ENCODE data around the gene QPRT. TPM values are rescaled to one million over a fixed set of nuclear protein-coding genes. Genes with fewer than 3 reads are reported as not detected.

QPRT gene
- total RNA-seq, 4 donors from 2014 or later, result 14.3 to 65.8 (median 26.3) TPM

GRCh38 chr16:29742683-29743275, 63.8 kb downstream of the QPRT start:
- no peaks in the 10 kb centered on the region for H3K9me3 ChIP-seq
- in situ Hi-C loops (cut with MboI; ENCODE audit: low pct_ligation_motif_present in 1 of 4, low pct_unique_long_range_greater_than_20kb in 1 of 4, low sequenced_read_pairs in 3 of 4), result no loop called here
- peak overlapping the region in 3 of 4 donors; percentile 10 to 85 (median 82) for H3K27ac ChIP-seq
- intact Hi-C loops (cut with DNase I; ENCODE audit: low total_unique reads), result no loop called here
- WGBS, 2 donors (ENCODE audit: low coverage in 1 of 2), result 74% methylated on average over 5 to 7 of the region's 7 CpGs
- no peaks in the 10 kb centered on the region for H3K36me3 ChIP-seq
- TF ChIP-seq POLR2AphosphoS5 (IDR thresholded peaks at IDR 0.05) (no peak), POLR2A (IDR thresholded peaks at IDR 0.05) (no peak)
- H3K4me1 ChIP-seq, result peaks cover 19 to 88% (median 57%) of the 10 kb centered on the region in 4 donors
- H3K4me3 ChIP-seq, result no peak overlapping the region
- H3K27me3 ChIP-seq, result no peaks in the 10 kb centered on the region
- no peak for DNase-seq

DNA sequence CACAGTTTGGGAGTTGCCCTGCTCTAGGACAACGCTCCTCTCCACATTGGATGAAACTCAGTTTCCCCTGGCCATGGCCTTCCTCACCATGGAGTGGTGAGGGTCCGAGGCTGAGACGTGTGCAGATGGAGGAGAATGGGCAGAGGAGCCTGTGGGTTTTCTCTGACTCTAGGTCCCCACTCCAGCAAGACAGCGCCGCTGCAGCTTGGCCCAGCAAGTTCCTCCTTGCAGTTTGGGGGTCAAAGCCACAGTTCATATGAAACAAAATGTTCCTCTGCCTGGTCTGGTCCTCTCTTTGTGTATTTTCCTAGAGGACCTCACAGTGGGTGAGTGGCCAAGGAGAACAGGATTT, 64.5 kb downstream of the QPRT start:
- WGBS, 2 donors (ENCODE audit: low coverage in 1 of 2), result 92% methylated on average over 5 of the region's 5 CpGs; no CpG with 5 or more reads in 1 of the 2 donors
- no peak overlapping the region for H3K4me3 ChIP-seq
- H3K27me3 ChIP-seq, result no peaks in the 10 kb centered on the region
- peak overlapping the region; percentile 26 to 81 (median 72) for H3K27ac ChIP-seq
- TF ChIP-seq EP300 (IDR thresholded peaks at IDR 0.05; ENCODE audit: low read depth) (no peak), POLR2AphosphoS5 (IDR thresholded peaks at IDR 0.05) (no peak), POLR2A (IDR thresholded peaks at IDR 0.05) (no peak)
- TF ChIP-seq, protein P1, sequence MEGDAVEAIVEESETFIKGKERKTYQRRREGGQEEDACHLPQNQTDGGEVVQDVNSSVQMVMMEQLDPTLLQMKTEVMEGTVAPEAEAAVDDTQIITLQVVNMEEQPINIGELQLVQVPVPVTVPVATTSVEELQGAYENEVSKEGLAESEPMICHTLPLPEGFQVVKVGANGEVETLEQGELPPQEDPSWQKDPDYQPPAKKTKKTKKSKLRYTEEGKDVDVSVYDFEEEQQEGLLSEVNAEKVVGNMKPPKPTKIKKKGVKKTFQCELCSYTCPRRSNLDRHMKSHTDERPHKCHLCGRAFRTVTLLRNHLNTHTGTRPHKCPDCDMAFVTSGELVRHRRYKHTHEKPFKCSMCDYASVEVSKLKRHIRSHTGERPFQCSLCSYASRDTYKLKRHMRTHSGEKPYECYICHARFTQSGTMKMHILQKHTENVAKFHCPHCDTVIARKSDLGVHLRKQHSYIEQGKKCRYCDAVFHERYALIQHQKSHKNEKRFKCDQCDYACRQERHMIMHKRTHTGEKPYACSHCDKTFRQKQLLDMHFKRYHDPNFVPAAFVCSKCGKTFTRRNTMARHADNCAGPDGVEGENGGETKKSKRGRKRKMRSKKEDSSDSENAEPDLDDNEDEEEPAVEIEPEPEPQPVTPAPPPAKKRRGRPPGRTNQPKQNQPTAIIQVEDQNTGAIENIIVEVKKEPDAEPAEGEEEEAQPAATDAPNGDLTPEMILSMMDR (IDR thresholded peaks at IDR 0.05), result no peak
- H3K9me3 ChIP-seq, result no peaks in the 10 kb centered on the region
- DNase-seq, result no peak
- in situ Hi-C loops (cut with MboI; ENCODE audit: low pct_ligation_motif_present in 1 of 4, low pct_unique_long_range_greater_than_20kb in 1 of 4, low sequenced_read_pairs in 3 of 4) (no loop called here), intact Hi-C loops (cut with DNase I; ENCODE audit: low total_unique reads) (no loop called here)
- no peaks in the 10 kb centered on the region for H3K36me3 ChIP-seq
- peaks cover 14 to 88% (median 56%) of the 10 kb centered on the region in 4 donors for H3K4me1 ChIP-seq

- intact Hi-C loops (cut with DNase I; ENCODE audit: low total_unique reads) (no loop called here), in situ Hi-C loops (cut with MboI; ENCODE audit: low pct_ligation_motif_present in 1 of 4, low pct_unique_long_range_greater_than_20kb in 1 of 4, low sequenced_read_pairs in 3 of 4) (no loop called here)
- peaks cover 12 to 84% (median 53%) of the 10 kb centered on the region in 4 donors for H3K4me1 ChIP-seq
- no peaks in the 10 kb centered on the region for H3K27me3 ChIP-seq
- no peaks in the 10 kb centered on the region for H3K36me3 ChIP-seq
- H3K27ac ChIP-seq, result peak overlapping the region; percentile 66 to 81 (median 74)
- H3K4me3 ChIP-seq, result peak overlapping the region in 1 of 4 donors; percentile 52
- no peak for TF ChIP-seq POLR2AphosphoS5 (IDR thresholded peaks at IDR 0.05)
- TF ChIP-seq EP300 (IDR thresholded peaks at IDR 0.05; ENCODE audit: low read depth), result no peak
- TF ChIP-seq, protein P1 (IDR thresholded peaks at IDR 0.05), result no peak
- TF ChIP-seq POLR2A (IDR thresholded peaks at IDR 0.05), result no peak
- WGBS, 2 donors (ENCODE audit: low coverage in 1 of 2), result 79% methylated on average over 12 of the region's 21 CpGs; no CpG with 5 or more reads in 1 of the 2 donors
- DNase-seq, result peak; percentile 28
- H3K9me3 ChIP-seq, result no peaks in the 10 kb centered on the region
These were observed 65.0 kb downstream of the QPRT start for GRCh38 chr16:29743827-29744531.

DNA sequence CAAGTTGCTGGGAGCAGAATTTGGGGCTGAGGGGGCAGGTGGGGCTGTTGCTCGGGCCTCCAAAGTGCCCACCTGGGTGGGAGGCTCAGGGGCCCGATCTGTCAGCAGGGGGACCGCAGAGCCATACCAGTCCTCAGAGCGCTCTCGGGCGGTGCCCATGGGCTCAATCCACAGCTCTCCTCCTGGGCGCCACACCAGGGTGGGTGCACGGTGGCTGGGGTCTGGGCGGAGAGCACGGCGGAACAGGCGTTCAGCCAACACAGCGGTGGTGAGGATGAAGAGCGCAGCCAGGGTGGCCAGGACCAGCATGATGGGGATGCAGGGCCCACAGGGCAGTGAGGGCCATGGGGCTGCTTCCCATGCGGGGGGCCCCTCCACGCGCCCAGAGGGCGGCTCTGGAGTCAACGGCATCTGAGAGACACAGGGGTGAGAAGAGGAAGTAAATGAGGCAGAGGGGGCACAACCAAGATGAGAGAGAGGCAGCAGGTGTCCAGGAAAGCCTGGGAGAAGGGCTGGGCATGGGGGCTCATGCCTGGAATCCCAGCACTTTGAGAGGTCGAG, 65.6 kb downstream of the QPRT start:
- no peak for DNase-seq
- Histone ChIP-seq H3K4me3 (peak overlapping the region in 2 of 4 donors; percentile 26 to 52), H3K27ac (peak overlapping the region; percentile 66 to 81 (median 74)), H3K4me1 (peaks cover 6 to 78% (median 47%) of the 10 kb centered on the region in 4 donors), H3K9me3 (no peaks in the 10 kb centered on the region), H3K36me3 (no peaks in the 10 kb centered on the region), H3K27me3 (no peaks in the 10 kb centered on the region)
- intact Hi-C loops (cut with DNase I; ENCODE audit: low total_unique reads) (no loop called here), in situ Hi-C loops (cut with MboI; ENCODE audit: low pct_ligation_motif_present in 1 of 4, low pct_unique_long_range_greater_than_20kb in 1 of 4, low sequenced_read_pairs in 3 of 4) (no loop called here)
- 73 to 88% methylated on average over 2 to 19 of the region's 20 CpGs for WGBS, 2 donors (ENCODE audit: low coverage in 1 of 2)
- TF ChIP-seq EP300 (IDR thresholded peaks at IDR 0.05; ENCODE audit: low read depth) (no peak), POLR2A (IDR thresholded peaks at IDR 0.05) (no peak)
- TF ChIP-seq, protein P1 (IDR thresholded peaks at IDR 0.05), result no peak

Measured in transverse colon (tissue), 4 donors.